Sigmoid colon (tissue), 4 donors: ENCODE measurements around the gene OR2C1.

ENCODE experiments used
- CTCF ChIP-seq, 4 experiments: fragments of 450-650 bp in 3 of 4; fragments of 200-600 bp in 1 of 4; IDR thresholded peaks; one replicate each; pipeline ENCODE4 v1.5.1; 2016 to 2019; ENCODE audit warnings: antibody characterized with exemption in 4 of 4, mild to moderate bottlenecking in 3 of 4, moderate library complexity in 2 of 4
- POLR2AphosphoS5 ChIP-seq, 4 donors: sonication (generic); formaldehyde crosslinking; IDR thresholded peaks; one replicate each; pipeline ENCODE4 v1.6.1; 2017; ENCODE audit warnings: antibody characterized with exemption in 4 of 4

GRCh38 chr16:3311496-3311895, 44.2 kb upstream of the OR2C1 start:
- TF ChIP-seq CTCF (IDR thresholded peaks at IDR 0.05): no peak
- TF ChIP-seq POLR2AphosphoS5 (IDR thresholded peaks at IDR 0.05): no peak
